GM12878 (cell line): ENCODE results near the gene SLC12A6. TPM values are rescaled to one million over a fixed set of nuclear protein-coding genes. Genes with fewer than 3 reads are reported as not detected.
A peak's percentile ranks its signal among the peaks of the same experiment; 100 is the strongest.

Experiments
- ATF2 ChIP-seq: IDR thresholded peaks from 2 replicates; pipeline ENCODE4 v1.6.1; 2012; ENCODE audit warnings: low read length, inconsistent platforms
- CEBPB ChIP-seq, 2 experiments: fragments of 150-350 bp in 1 of 2; IDR thresholded peaks; 2 replicates each; pipeline ENCODE4 v1.6.1; 2012 to 2014; ENCODE audit warnings: low read depth in 2 of 2, low read length in 2 of 2, borderline replicate concordance in 1 of 2, inconsistent platforms in 1 of 2
- FOXK2 ChIP-seq: fragments of 450-650 bp; IDR thresholded peaks from 2 replicates; pipeline ENCODE4 v1.6.1; 2017; ENCODE audit warnings: mild to moderate bottlenecking, moderate library complexity
- FOXM1 ChIP-seq: IDR thresholded peaks from 2 replicates; pipeline ENCODE4 v1.6.1; 2012; ENCODE audit warnings: low read depth, mild to moderate bottlenecking, inconsistent platforms, low read length, moderate library complexity
- GATAD2B ChIP-seq: fragments of 450-650 bp; conservative IDR thresholded peaks from 2 replicates; pipeline ENCODE4 v1.6.1; 2017; ENCODE audit warnings: low read depth, mild to moderate bottlenecking, moderate library complexity
- IKZF2 ChIP-seq, 2 experiments: fragments of 450-650 bp; IDR thresholded peaks; 2 replicates each; pipeline ENCODE4 v1.6.1; 2017; ENCODE audit warnings: mild to moderate bottlenecking in 2 of 2, moderate library complexity in 2 of 2
- MTA2 ChIP-seq: fragments of 450-650 bp; IDR thresholded peaks from 2 replicates; pipeline ENCODE4 v1.6.1; 2016; ENCODE audit warnings: low read depth, mild to moderate bottlenecking, moderate library complexity
- MTA3 ChIP-seq: IDR thresholded peaks from 2 replicates; pipeline ENCODE4 v1.6.1; 2012; ENCODE audit warnings: low read length, inconsistent platforms, borderline replicate concordance
- MYB ChIP-seq: fragments of 150-350 bp; IDR thresholded peaks from 2 replicates; pipeline ENCODE4 v1.6.1; 2014; ENCODE audit warnings: mild to moderate bottlenecking, low read depth, low read length, borderline replicate concordance
- NFIC ChIP-seq: IDR thresholded peaks from 2 replicates; pipeline ENCODE4 v1.6.1; 2012; ENCODE audit warnings: low read depth, mild to moderate bottlenecking, inconsistent platforms, low read length, moderate library complexity
- NFYB ChIP-seq: IDR thresholded peaks from 2 replicates; pipeline ENCODE4 v1.6.1; 2011; ENCODE audit warnings: low read depth, mild to moderate bottlenecking, low read length, improper control_type of control experiment, moderate library complexity; ENCODE audit not compliant: insufficient read depth
- NKRF ChIP-seq: fragments of 450-650 bp; conservative IDR thresholded peaks from 2 replicates; pipeline ENCODE4 v1.6.1; 2017; ENCODE audit warnings: mild to moderate bottlenecking, moderate library complexity
- PAX5 ChIP-seq: IDR thresholded peaks from 2 replicates; pipeline ENCODE4 v1.6.1; 2011; ENCODE audit warnings: low read depth, low read length, borderline replicate concordance
- PML ChIP-seq: IDR thresholded peaks from 2 replicates; pipeline ENCODE4 v1.6.1; 2012; ENCODE audit warnings: low read length, inconsistent platforms
- RCOR1 ChIP-seq: conservative IDR thresholded peaks from 2 replicates; pipeline ENCODE4 v1.6.1; 2012; ENCODE audit warnings: low read depth, low read length, improper control_type of control experiment
- SIX5 ChIP-seq: IDR thresholded peaks from 2 replicates; pipeline ENCODE4 v1.6.1; 2011; ENCODE audit warnings: mild to moderate bottlenecking, low read depth, low read length, moderate library complexity; ENCODE audit not compliant: severe bottlenecking
- TARDBP ChIP-seq: IDR thresholded peaks from 2 replicates; pipeline ENCODE4 v1.6.1; 2016; ENCODE audit warnings: borderline replicate concordance
- TCF7 ChIP-seq: IDR thresholded peaks from 2 replicates; pipeline ENCODE4 v1.6.1; 2014; ENCODE audit warnings: antibody characterized with exemption, borderline replicate concordance
- ZNF592 ChIP-seq: fragments of 450-650 bp; IDR thresholded peaks from 2 replicates; pipeline ENCODE4 v1.6.1; 2017; ENCODE audit warnings: mild to moderate bottlenecking, moderate library complexity
- ZNF622 ChIP-seq: fragments of 450-650 bp; IDR thresholded peaks from 2 replicates; pipeline ENCODE4 v1.6.1; 2017; ENCODE audit warnings: mild to moderate bottlenecking, inconsistent platforms
- ZZZ3 ChIP-seq: IDR thresholded peaks from 2 replicates; pipeline ENCODE4 v1.6.1; 2011; ENCODE audit warnings: low read depth; ENCODE audit not compliant: control insufficient read depth, insufficient read length
- polyA plus RNA-seq, 11 experiments: library from polyadenylated mRNA; depleted of rRNA in 4 of 11; unstranded in 6 of 11; stranded (reverse) in 5 of 11; fragments of >200 nt; fragmentation: Nextera tagmentation in 4 of 11; fragmentation: Illumina TruSeq in 1 of 11; extraction: Ambion mirVana in 4 of 11; extraction: Trizol in 1 of 11; gene quantifications; 1 replicate in 1 of 11; 2 replicates in 10 of 11; pipeline versions ENCODE4 v1.2.1 to v1.2.3, GENCODE V29; 2011 to 2016; ENCODE audit warnings: inconsistent platforms in 2 of 11, missing spikeins in 2 of 11, low read depth in 1 of 11
- total RNA-seq, 4 experiments: library from RNA; depleted of rRNA in 3 of 4; stranded (reverse); fragments of >200 nt in 3 of 4; fragmentation: Illumina TruSeq in 1 of 4; extraction: Trizol in 1 of 4; gene quantifications; 2 replicates each; pipeline versions ENCODE4 v1.2.1 to v1.2.3, GENCODE V29; 2013 to 2021

Gene SLC12A6
- total and polyA plus RNA-seq, 10 of the 15 experiments (the other 5 are each of a cell fraction or from before 2014, with no cell fraction given), result 4.7 to 94.4 (median 34.2) TPM

GRCh38 chr15:34318277-34319079 lies 19.1 kb downstream of the SLC12A6 start (continued):
- TF ChIP-seq NKRF (peak; percentile 41; the same call in 1 of the 2 replicates), MYB (no peak), PAX5 (no peak), ZNF622 (no peak), TARDBP (no peak), GATAD2B (no peak), MTA2 (0 out of 2 replicates have a peak, but pooled peaks have one; percentile 6), ATF2 (no peak), ZZZ3 (no peak), PML (peak; percentile 36; the same call in 1 of the 2 replicates), SIX5 (no peak), NFYB (no peak), TCF7 (no peak), IKZF2 (IDR thresholded peaks at IDR 0.05) (peak; percentile 60 to 73; a peak in 3 of 4 replicates), FOXK2 (no peak), RCOR1 (no peak), NFIC (peak; percentile 42; the same call in 1 of the 2 replicates), FOXM1 (0 out of 2 replicates have a peak, but pooled peaks have one; percentile 9), ZNF592 (no peak), MTA3 (peak; percentile 73; the same call in 1 of the 2 replicates), CEBPB (IDR thresholded peaks at IDR 0.05; ENCODE audit: borderline replicate concordance in 1 of 2, low read depth in 2 of 2, low read length in 2 of 2) (no peak)
